Measurements from ENCODE around the gene DNER.
A peak's percentile ranks its signal among the peaks of the same experiment; 100 is the strongest.

The DNER gene

DNA sequence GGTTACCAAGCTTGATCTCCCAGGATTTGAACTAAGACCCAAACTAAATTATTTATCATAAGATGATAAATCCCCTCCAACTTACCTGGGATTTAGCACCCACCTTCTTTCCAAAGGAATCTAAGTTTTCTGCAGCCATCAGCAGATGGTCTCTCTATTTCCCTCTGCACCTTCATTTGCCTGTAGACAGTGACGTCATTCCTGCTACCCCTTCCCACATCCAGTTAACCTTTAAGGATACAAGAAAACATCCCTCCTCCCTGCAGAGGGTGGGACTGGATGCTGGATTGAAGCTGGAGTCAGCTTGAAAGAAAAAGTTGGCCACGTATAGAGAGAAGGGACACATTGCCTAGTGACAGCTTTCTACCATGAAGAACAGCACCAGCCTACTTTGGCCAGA, 3.7 kb upstream of the DNER start:
- H3K4me2 ChIP-seq (ENCODE audit: low read length), result no peak overlapping the region
- no peaks in the 10 kb centered on the region; the same call in 1 of the 2 replicates for H3K27me3 ChIP-seq (ENCODE audit: insufficient read depth, low read length)
- H3K27ac ChIP-seq (ENCODE audit: low read depth, low read length, poor library complexity, severe bottlenecking), result no peak overlapping the region
- no peaks in the 10 kb centered on the region for H4K20me1 ChIP-seq (ENCODE audit: insufficient read depth, low read length)
- H3K4me1 ChIP-seq (ENCODE audit: insufficient read depth, low read length, severe bottlenecking), result peaks cover 4% of the 10 kb centered on the region
- H3K9me3 ChIP-seq (ENCODE audit: low read length), result no peaks in the 10 kb centered on the region
- H3K9ac ChIP-seq (ENCODE audit: low read length), result no peak overlapping the region
- no peak overlapping the region for H2AFZ ChIP-seq (ENCODE audit: low read length)
- H3K4me3 ChIP-seq (ENCODE audit: low read depth, low read length, poor library complexity, severe bottlenecking), result no peak overlapping the region
- no peaks in the 10 kb centered on the region for H3K9me2 ChIP-seq (ENCODE audit: low read depth, low read length)
- no peaks in the 10 kb centered on the region for H3K36me3 ChIP-seq (ENCODE audit: insufficient read depth, low read length)
- H3F3A ChIP-seq (ENCODE audit: insufficient read depth, low read length), result no peaks in the 10 kb centered on the region
- TF ChIP-seq, protein P1, sequence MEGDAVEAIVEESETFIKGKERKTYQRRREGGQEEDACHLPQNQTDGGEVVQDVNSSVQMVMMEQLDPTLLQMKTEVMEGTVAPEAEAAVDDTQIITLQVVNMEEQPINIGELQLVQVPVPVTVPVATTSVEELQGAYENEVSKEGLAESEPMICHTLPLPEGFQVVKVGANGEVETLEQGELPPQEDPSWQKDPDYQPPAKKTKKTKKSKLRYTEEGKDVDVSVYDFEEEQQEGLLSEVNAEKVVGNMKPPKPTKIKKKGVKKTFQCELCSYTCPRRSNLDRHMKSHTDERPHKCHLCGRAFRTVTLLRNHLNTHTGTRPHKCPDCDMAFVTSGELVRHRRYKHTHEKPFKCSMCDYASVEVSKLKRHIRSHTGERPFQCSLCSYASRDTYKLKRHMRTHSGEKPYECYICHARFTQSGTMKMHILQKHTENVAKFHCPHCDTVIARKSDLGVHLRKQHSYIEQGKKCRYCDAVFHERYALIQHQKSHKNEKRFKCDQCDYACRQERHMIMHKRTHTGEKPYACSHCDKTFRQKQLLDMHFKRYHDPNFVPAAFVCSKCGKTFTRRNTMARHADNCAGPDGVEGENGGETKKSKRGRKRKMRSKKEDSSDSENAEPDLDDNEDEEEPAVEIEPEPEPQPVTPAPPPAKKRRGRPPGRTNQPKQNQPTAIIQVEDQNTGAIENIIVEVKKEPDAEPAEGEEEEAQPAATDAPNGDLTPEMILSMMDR (IDR thresholded peaks at IDR 0.05; ENCODE audit: low read length), result no peak
- no peak for TF ChIP-seq EZH2 (IDR thresholded peaks at IDR 0.05; ENCODE audit: borderline replicate concordance, low read length)
- H3K79me2 ChIP-seq (ENCODE audit: insufficient read depth, low read length), result no peaks in the 10 kb centered on the region

DNA sequence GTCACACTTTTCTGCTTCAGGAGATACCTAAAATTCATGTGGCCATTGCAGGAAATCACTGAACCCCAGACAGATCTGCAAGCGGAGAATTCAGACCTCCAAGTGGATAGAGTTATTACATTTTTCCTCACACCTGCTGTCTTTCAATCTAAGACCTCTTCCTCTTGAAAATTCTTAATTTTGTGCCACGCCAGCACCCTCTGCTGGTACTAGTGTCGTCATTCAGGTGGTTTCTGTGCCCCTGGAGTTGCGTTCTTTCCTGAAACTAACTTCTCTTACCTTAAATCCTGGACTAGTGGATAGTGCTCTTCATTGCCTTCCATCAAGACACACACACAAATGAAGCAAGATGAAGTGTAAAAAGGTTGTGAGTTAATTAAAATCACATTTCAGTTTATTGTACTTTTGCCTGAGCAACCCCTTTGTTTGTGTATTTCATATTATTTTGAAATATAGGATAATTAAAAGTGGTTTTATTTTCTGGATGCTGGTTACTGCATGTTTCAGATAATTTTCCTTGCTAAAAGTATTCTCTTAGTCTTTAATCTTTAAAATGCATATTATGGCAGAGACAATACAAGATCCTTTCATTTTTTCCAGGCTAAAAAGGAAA, 1.6 kb upstream of the DNER start:
- H3K27ac ChIP-seq (ENCODE audit: low read depth, low read length, poor library complexity, severe bottlenecking), result no peak overlapping the region
- H3K9me2 ChIP-seq (ENCODE audit: low read depth, low read length), result no peaks in the 10 kb centered on the region
- no peak overlapping the region for H3K9ac ChIP-seq (ENCODE audit: low read length)
- no peak for TF ChIP-seq EZH2 (IDR thresholded peaks at IDR 0.05; ENCODE audit: borderline replicate concordance, low read length)
- TF ChIP-seq, protein P1 (IDR thresholded peaks at IDR 0.05; ENCODE audit: low read length), result peak; percentile 68
- no peaks in the 10 kb centered on the region for H3K9me3 ChIP-seq (ENCODE audit: low read length)
- peaks cover 4% of the 10 kb centered on the region for H3K4me1 ChIP-seq (ENCODE audit: insufficient read depth, low read length, severe bottlenecking)
- H3K4me3 ChIP-seq (ENCODE audit: low read depth, low read length, poor library complexity, severe bottlenecking), result no peak overlapping the region
- H3K79me2 ChIP-seq (ENCODE audit: insufficient read depth, low read length), result no peaks in the 10 kb centered on the region
- peaks cover 5% of the 10 kb centered on the region; the same call in 1 of the 2 replicates for H3K27me3 ChIP-seq (ENCODE audit: insufficient read depth, low read length)
- no peaks in the 10 kb centered on the region for H4K20me1 ChIP-seq (ENCODE audit: insufficient read depth, low read length)
- H3K4me2 ChIP-seq (ENCODE audit: low read length), result no peak overlapping the region
- H3F3A ChIP-seq (ENCODE audit: insufficient read depth, low read length), result no peaks in the 10 kb centered on the region
- H2AFZ ChIP-seq (ENCODE audit: low read length), result no peak overlapping the region
- H3K36me3 ChIP-seq (ENCODE audit: insufficient read depth, low read length), result no peaks in the 10 kb centered on the region

DNA sequence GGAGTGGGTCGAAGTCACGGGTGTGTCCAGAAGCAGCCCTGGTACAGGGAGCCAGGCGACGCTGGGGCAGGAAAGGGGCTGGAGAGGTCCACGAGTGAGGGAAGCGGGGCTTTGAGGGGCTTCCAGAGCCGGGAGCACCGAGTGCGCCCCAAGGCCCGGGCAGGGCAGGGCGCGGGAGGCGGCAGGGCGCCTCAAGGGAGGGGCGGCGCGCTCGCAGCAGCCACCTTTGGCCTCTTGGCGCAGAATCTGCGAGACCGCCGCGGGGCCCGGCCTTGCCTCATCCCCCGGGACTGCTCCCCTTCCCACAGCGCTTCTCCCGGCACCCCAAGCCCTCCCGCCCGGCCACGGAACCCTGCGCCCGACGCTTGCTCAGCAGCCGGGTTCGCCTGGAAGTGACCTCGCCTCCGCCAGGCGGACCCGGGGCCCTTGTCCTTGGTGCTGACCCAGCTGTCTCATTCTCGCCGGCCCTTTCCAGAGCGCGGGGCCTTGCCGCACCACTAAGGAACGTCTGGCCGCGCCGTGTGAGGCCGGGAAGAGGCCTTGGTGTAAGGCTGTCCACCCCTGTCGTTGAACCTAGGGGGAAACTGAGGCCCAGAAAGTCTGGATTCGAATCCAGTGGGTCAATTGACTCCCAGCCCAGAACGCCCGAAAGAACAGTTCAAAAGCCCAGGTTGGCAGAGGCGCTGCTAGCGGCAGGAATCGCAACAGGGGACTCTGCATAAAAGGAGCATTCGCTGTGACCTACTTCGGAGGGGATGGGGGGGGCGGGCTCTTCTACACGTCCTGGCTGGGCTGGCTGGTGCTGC, 584 bp upstream of the DNER start:
- H3K79me2 ChIP-seq (ENCODE audit: insufficient read depth, low read length), result no peaks in the 10 kb centered on the region
- H3K4me1 ChIP-seq (ENCODE audit: insufficient read depth, low read length, severe bottlenecking), result peaks cover 4% of the 10 kb centered on the region
- H3F3A ChIP-seq (ENCODE audit: insufficient read depth, low read length), result no peaks in the 10 kb centered on the region
- no peak overlapping the region for H2AFZ ChIP-seq (ENCODE audit: low read length)
- no peak overlapping the region for H3K9ac ChIP-seq (ENCODE audit: low read length)
- peaks cover 5% of the 10 kb centered on the region; the same call in 1 of the 2 replicates for H3K27me3 ChIP-seq (ENCODE audit: insufficient read depth, low read length)
- no peak overlapping the region for H3K27ac ChIP-seq (ENCODE audit: low read depth, low read length, poor library complexity, severe bottlenecking)
- peak overlapping the region; percentile 42 for H3K4me3 ChIP-seq (ENCODE audit: low read depth, low read length, poor library complexity, severe bottlenecking)
- H4K20me1 ChIP-seq (ENCODE audit: insufficient read depth, low read length), result no peaks in the 10 kb centered on the region
- TF ChIP-seq EZH2 (IDR thresholded peaks at IDR 0.05; ENCODE audit: borderline replicate concordance, low read length), result no peak
- H3K4me2 ChIP-seq (ENCODE audit: low read length), result peak overlapping the region; percentile 57; the same call in 1 of the 2 replicates
- H3K9me3 ChIP-seq (ENCODE audit: low read length), result no peaks in the 10 kb centered on the region
- no peaks in the 10 kb centered on the region for H3K36me3 ChIP-seq (ENCODE audit: insufficient read depth, low read length)
- no peaks in the 10 kb centered on the region for H3K9me2 ChIP-seq (ENCODE audit: low read depth, low read length)
